Erythroblast (primary cell): ENCODE measurements around the gene LETM1.
A peak's percentile ranks its signal among the peaks of the same experiment; 100 is the strongest.

Experiments used
- DNase-seq, 2 experiments: peaks; one replicate each; lab custom pipeline; 2025; lab: John Stamatoyannopoulos, UW
- GATA1 ChIP-seq: IDR thresholded peaks from 2 replicates; pipeline ENCODE4 v1.6.1; 2011; ENCODE audit warnings: low read depth, mild to moderate bottlenecking, control low read depth, low read length, moderate library complexity
- POLR2A ChIP-seq: IDR thresholded peaks from 2 replicates; pipeline ENCODE4 v1.6.1; 2011; ENCODE audit warnings: mild to moderate bottlenecking, low read length

LETM1 gene

GRCh38 chr4:1780435-1780834 is 75.5 kb downstream of the LETM1 start:
- TF ChIP-seq GATA1 (no peak), POLR2A (no peak)
- no peak for DNase-seq

- DNase-seq, result no peak
- TF ChIP-seq GATA1, result no peak
- TF ChIP-seq POLR2A, result no peak
Measured at GRCh38 chr4:1779588-1780382, 76.2 kb downstream of the LETM1 start.

GRCh38 chr4:1778642-1779392 is 77.1 kb downstream of the LETM1 start:
- TF ChIP-seq GATA1, result no peak
- no peak for TF ChIP-seq POLR2A
- no peak for DNase-seq

- peak; percentile 56 to 59 for DNase-seq
- TF ChIP-seq POLR2A (no peak), GATA1 (no peak)
Measured at GRCh38 chr4:1777822-1778641, 77.9 kb downstream of the LETM1 start.

GRCh38 chr4:1776521-1777161 is 79.3 kb downstream of the LETM1 start:
- no peak for TF ChIP-seq GATA1
- no peak for TF ChIP-seq POLR2A
- DNase-seq, result no peak

GRCh38 chr4:1775731-1776500 is 80.0 kb downstream of the LETM1 start:
- TF ChIP-seq POLR2A, result no peak
- DNase-seq, result no peak

- no peak for DNase-seq
- TF ChIP-seq POLR2A, result no peak
- TF ChIP-seq GATA1, result no peak
Measured at GRCh38 chr4:1773754-1774153, 82.2 kb downstream of the LETM1 start.

- no peak for TF ChIP-seq GATA1
- peak; percentile 23 to 42 for DNase-seq
Measured at GRCh38 chr4:1772853-1773538, 83.0 kb downstream of the LETM1 start.

GRCh38 chr4:1771555-1772305 is 84.2 kb downstream of the LETM1 start:
- no peak for TF ChIP-seq POLR2A
- no peak for TF ChIP-seq GATA1
- DNase-seq, result peak; percentile 55 to 60

- no peak for DNase-seq
- TF ChIP-seq GATA1 (no peak), POLR2A (no peak)
Measured at GRCh38 chr4:1770791-1771231, 85.1 kb downstream of the LETM1 start.

GRCh38 chr4:1770245-1770644 is 85.7 kb downstream of the LETM1 start:
- DNase-seq, result no peak
- TF ChIP-seq GATA1, result no peak
- TF ChIP-seq POLR2A, result no peak
